HCT116 (cell line): ENCODE data around the gene FOXR1. TPM values are rescaled to one million over a fixed set of nuclear protein-coding genes. Genes with fewer than 3 reads are reported as not detected.

Source experiments
- ATAC-seq: fragments of 200-7000 bp; cut with Tn5 transposase; 2 replicates; pipeline ENCODE4 v1.9.1; 2020; ENCODE audit warnings: mild to moderate bottlenecking, moderate library complexity
- BruUV-seq: library from RNA; stranded (reverse); fragments of 400-500 nt; replicated peaks from 2 replicates; lab custom pipeline; 2021; lab: Mats Ljungman, UMichigan
- CTCF ChIA-PET: fragments of 300-600 bp; sonication (Branson Sonifier 250); formaldehyde crosslinking; loops from one replicate; lab custom pipeline; 2021; ENCODE audit warnings: antibody characterized with exemption; lab: Charles Lee
- POLR2A ChIA-PET: fragments of 300-600, 350-600 bp; sonication (Branson Sonifier 250); formaldehyde crosslinking; loops from one replicate; lab custom pipeline; 2021; ENCODE audit warnings: antibody characterized with exemption; lab: Charles Lee
- RAD21 ChIA-PET, 2 experiments: fragments of 300-600 bp; sonication (Branson Sonifier 250); formaldehyde crosslinking; loops; one replicate each; lab custom pipeline; 2023; ENCODE audit warnings: low total read pairs in 2 of 2; ENCODE audit not compliant: uncharacterized antibody in 2 of 2, unreplicated experiment in 2 of 2, low non-redundant PET in 1 of 2; lab: Charles Lee
- DNase-seq: peaks from one replicate; pipeline ENCODE4 v3.0.0-alpha.2; 2010; ENCODE audit warnings: low read depth, low spot score
- H2AFZ ChIP-seq: fragments of 200-600 bp; shearing (Covaris generic), sonication (generic); 2 replicates; pipeline ENCODE4 v1.6.1; 2017; ENCODE audit warnings: low read depth, mixed run types, mixed read lengths, antibody characterized with exemption, low read length; ENCODE audit not compliant: poor library complexity, severe bottlenecking
- H3K27ac ChIP-seq: 2 replicates; pipeline ENCODE4 v1.5.1; 2012; ENCODE audit warnings: low read depth, low read length
- H3K27me3 ChIP-seq: fragments of 200-600 bp; sonication (generic); 2 replicates; pipeline ENCODE4 v1.6.1; 2016; ENCODE audit warnings: mixed run types, low read length, mixed read lengths; ENCODE audit not compliant: insufficient read depth
- H3K36me3 ChIP-seq, 2 experiments: fragments of 200-500 bp in 1 of 2; fragments of 200-600 bp in 1 of 2; sonication (Bioruptor generic) in 1 of 2; sonication (generic) in 1 of 2; 2 replicates each; pipeline versions ENCODE4 v1.5.1 to v1.6.1; 2014 to 2016; ENCODE audit warnings: low read length in 2 of 2, inconsistent platforms in 1 of 2, mixed read lengths in 1 of 2, mixed run types in 1 of 2; ENCODE audit not compliant: insufficient read depth in 2 of 2, control insufficient read depth in 1 of 2
- H3K4me1 ChIP-seq, 2 experiments: fragments of 200-600 bp in 1 of 2; sonication (generic) in 1 of 2; 2 replicates each; pipeline versions ENCODE4 v1.5.1 to v1.6.1; 2012 to 2017; ENCODE audit warnings: low read length in 2 of 2, inconsistent platforms in 1 of 2, mild to moderate bottlenecking in 1 of 2, mixed read lengths in 1 of 2, mixed run types in 1 of 2, moderate library complexity in 1 of 2; ENCODE audit not compliant: insufficient read depth in 2 of 2, control insufficient read depth in 1 of 2
- H3K4me2 ChIP-seq: fragments of 200-600 bp; sonication (generic); 2 replicates; pipeline ENCODE4 v1.6.1; 2017; ENCODE audit warnings: mixed run types, low read length, mixed read lengths
- H3K4me3 ChIP-seq, 2 experiments: fragments of 200-600 bp in 1 of 2; sonication (generic) in 1 of 2; replicated peaks in 1 of 2; 2 replicates each; pipeline ENCODE4 v1.5.1; 2011 to 2016; ENCODE audit warnings: low read length in 2 of 2, control low read depth in 1 of 2, low read depth in 1 of 2, mild to moderate bottlenecking in 1 of 2, mixed read lengths in 1 of 2, mixed run types in 1 of 2
- H3K79me2 ChIP-seq: fragments of 200-600 bp; sonication (generic); 2 replicates; pipeline ENCODE4 v1.6.1; 2017; ENCODE audit warnings: mild to moderate bottlenecking, mixed run types, low read length, moderate library complexity, mixed read lengths; ENCODE audit not compliant: insufficient read depth
- H3K9ac ChIP-seq: fragments of 200-600 bp; sonication (generic); 2 replicates; pipeline ENCODE4 v1.6.1; 2016; ENCODE audit warnings: low read length, mixed read lengths
- H3K9me2 ChIP-seq: fragments of 200-600 bp; sonication (generic), shearing (Covaris generic); 2 replicates; pipeline ENCODE4 v1.6.1; 2017; ENCODE audit warnings: mixed run types, mild to moderate bottlenecking, moderate library complexity; ENCODE audit not compliant: insufficient read depth
- H3K9me3 ChIP-seq, 2 experiments: fragments of 200-500 bp in 1 of 2; fragments of 200-600 bp in 1 of 2; sonication (Bioruptor generic) in 1 of 2; sonication (generic) in 1 of 2; 2 replicates each; pipeline ENCODE4 v1.6.1; 2014 to 2017; ENCODE audit warnings: low read length in 2 of 2, mixed read lengths in 2 of 2, inconsistent platforms in 1 of 2, low read depth in 1 of 2, mild to moderate bottlenecking in 1 of 2, mixed run types in 1 of 2, moderate library complexity in 1 of 2; ENCODE audit not compliant: control insufficient read depth in 1 of 2, insufficient read depth in 1 of 2
- H4K20me1 ChIP-seq: fragments of 200-600 bp; sonication (generic), shearing (Covaris generic); 2 replicates; pipeline ENCODE4 v1.6.1; 2017; ENCODE audit warnings: mixed run types, mild to moderate bottlenecking, moderate library complexity; ENCODE audit not compliant: insufficient read depth
- CBX3 ChIP-seq: IDR thresholded peaks from 2 replicates; pipeline ENCODE4 v1.6.1; 2012; ENCODE audit warnings: low read depth
- CEBPB ChIP-seq: IDR thresholded peaks from 2 replicates; pipeline ENCODE4 v1.6.1; 2012; ENCODE audit warnings: low read depth
- EGR1 ChIP-seq: IDR thresholded peaks from 2 replicates; pipeline ENCODE4 v1.6.1; 2012; ENCODE audit warnings: low read depth
- ELF1 ChIP-seq: IDR thresholded peaks from 2 replicates; pipeline ENCODE4 v1.6.1; 2012; ENCODE audit warnings: low read depth, borderline replicate concordance
- FOSL1 ChIP-seq: IDR thresholded peaks from 2 replicates; pipeline ENCODE4 v1.6.1; 2012; ENCODE audit warnings: low read depth
- JUND ChIP-seq: IDR thresholded peaks from 2 replicates; pipeline ENCODE4 v1.6.1; 2012
- POLR2A ChIP-seq: IDR thresholded peaks from 2 replicates; pipeline ENCODE4 v1.7.0; 2011; ENCODE audit warnings: borderline replicate concordance; ENCODE audit not compliant: insufficient read depth, insufficient read length; ENCODE audit errors: extremely low read depth
- POLR2AphosphoS5 ChIP-seq: IDR thresholded peaks from 2 replicates; pipeline ENCODE4 v1.6.1; 2011; ENCODE audit warnings: mild to moderate bottlenecking, low read depth, low read length, moderate library complexity
- SIN3A ChIP-seq: IDR thresholded peaks from 2 replicates; pipeline ENCODE4 v1.6.1; 2012; ENCODE audit warnings: low read depth
- SP1 ChIP-seq: IDR thresholded peaks from 2 replicates; pipeline ENCODE4 v1.6.1; 2012; ENCODE audit warnings: low read depth
- SRF ChIP-seq: IDR thresholded peaks from 2 replicates; pipeline ENCODE4 v1.6.1; 2012; ENCODE audit warnings: low read depth
- ZFX ChIP-seq: fragments of 450-650 bp; IDR thresholded peaks from 2 replicates; pipeline ENCODE4 v1.6.1; 2017
- ZNF274 ChIP-seq: fragments of 200-500 bp; sonication (Bioruptor generic); IDR thresholded peaks from 2 replicates; pipeline ENCODE4 v1.6.1; 2014; ENCODE audit warnings: mild to moderate bottlenecking, low read depth, low read length, inconsistent platforms
- intact Hi-C: fragments of 100-400 bp; cut with micrococcal nuclease; formaldehyde crosslinking; loops from 2 replicates; pipeline ENCODE4 v1.10.0; 2022
- total RNA-seq: library from RNA; stranded (reverse); gene quantifications from one replicate; pipeline ENCODE4 v1.2.1, GENCODE V29; 2021; ENCODE audit not compliant: unreplicated experiment
- TF ChIP-seq, protein P1 (sequence below): IDR thresholded peaks from 2 replicates; pipeline ENCODE4 v1.6.1; 2012
- TF ChIP-seq, protein P2 (sequence below), 3 experiments: fragments of 200-600 bp in 1 of 3; sonication (generic) in 1 of 3; IDR thresholded peaks in 2 of 3; conservative IDR thresholded peaks in 1 of 3; 2 replicates each; pipeline ENCODE4 v1.5.1; 2012 to 2017; ENCODE audit warnings: low read depth in 2 of 3, low read length in 2 of 3, antibody characterized with exemption in 1 of 3, borderline replicate concordance in 1 of 3, control low read depth in 1 of 3, mild to moderate bottlenecking in 1 of 3, mixed read lengths in 1 of 3, mixed run types in 1 of 3, moderate library complexity in 1 of 3; ENCODE audit not compliant: insufficient read depth in 1 of 3
- TF ChIP-seq, protein P3 (sequence below): IDR thresholded peaks from 2 replicates; pipeline ENCODE4 v1.6.1; 2012; ENCODE audit warnings: low read depth

Gene FOXR1
- total RNA-seq, 1 experiment from 2014 or later = not detected

DNA sequence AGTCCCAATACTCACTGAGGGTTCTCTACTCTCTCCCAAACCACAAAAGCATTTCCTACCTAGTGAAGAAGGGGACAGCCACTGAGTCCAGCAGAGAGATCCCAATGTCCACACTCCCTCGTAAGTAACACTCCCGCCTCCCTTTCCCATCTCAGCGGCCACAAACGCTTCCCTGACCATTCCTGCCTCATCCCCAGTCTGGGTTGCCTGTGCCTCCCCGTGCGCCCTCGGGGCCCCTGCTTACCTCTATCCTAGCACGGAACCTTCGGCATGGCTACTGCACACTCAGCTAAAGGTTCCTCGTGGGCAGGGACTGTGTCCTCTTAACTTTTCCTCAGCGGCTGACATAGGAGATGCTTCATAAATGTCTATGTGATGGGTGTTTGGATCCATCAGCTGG, 14.0 kb upstream of the FOXR1 start:
- ChIA-PET RAD21 (interaction anchor here in 1 of 2 experiments (0.6 kb wide), 1 partner anchor 268 kb away, joined by 3 read pairs; no protein-coding TSS in a partner anchor), POLR2A (interaction anchor here (0.7 to 1.6 kb wide), 2 partner anchors 29 to 48 kb away, joined by 4 to 5 read pairs; no protein-coding TSS in a partner anchor), CTCF (interaction anchor here (0.8 to 4.4 kb wide), 6 partner anchors 15 to 268 kb away, joined by 3 to 28 read pairs (median 5); partner anchors contain the start of gene DDX6)
- H3K4me2 ChIP-seq = no peak overlapping the region
- intact Hi-C loops = loop anchor here (2.0 to 5.0 kb wide), 2 partner anchors 27 to 360 kb away; no protein-coding TSS in a partner anchor
- H4K20me1 ChIP-seq = no peaks in the 10 kb centered on the region
- H3K9ac ChIP-seq = no peak overlapping the region
- TF ChIP-seq POLR2AphosphoS5 (no peak), SIN3A (no peak), FOSL1 (no peak)
- TF ChIP-seq, protein P1, sequence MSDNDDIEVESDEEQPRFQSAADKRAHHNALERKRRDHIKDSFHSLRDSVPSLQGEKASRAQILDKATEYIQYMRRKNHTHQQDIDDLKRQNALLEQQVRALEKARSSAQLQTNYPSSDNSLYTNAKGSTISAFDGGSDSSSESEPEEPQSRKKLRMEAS = no peak
- H3K4me3 ChIP-seq = no peak overlapping the region
- no peaks in the 10 kb centered on the region for H3K27me3 ChIP-seq
- H3K9me3 ChIP-seq = no peaks in the 10 kb centered on the region
- ATAC-seq (no peak), DNase-seq (no peak)
- no peaks in the 10 kb centered on the region for H3K36me3 ChIP-seq
- no TSS peak for BruUV-seq
- H3K27ac ChIP-seq = no peak overlapping the region
- H3K4me1 ChIP-seq = peaks cover 0 to 18% of the 10 kb centered on the region in 2 experiments; a peak in 2 of 4 replicates
- no peaks in the 10 kb centered on the region for H3K9me2 ChIP-seq
- no peak overlapping the region for H2AFZ ChIP-seq
- no peaks in the 10 kb centered on the region for H3K79me2 ChIP-seq

DNA sequence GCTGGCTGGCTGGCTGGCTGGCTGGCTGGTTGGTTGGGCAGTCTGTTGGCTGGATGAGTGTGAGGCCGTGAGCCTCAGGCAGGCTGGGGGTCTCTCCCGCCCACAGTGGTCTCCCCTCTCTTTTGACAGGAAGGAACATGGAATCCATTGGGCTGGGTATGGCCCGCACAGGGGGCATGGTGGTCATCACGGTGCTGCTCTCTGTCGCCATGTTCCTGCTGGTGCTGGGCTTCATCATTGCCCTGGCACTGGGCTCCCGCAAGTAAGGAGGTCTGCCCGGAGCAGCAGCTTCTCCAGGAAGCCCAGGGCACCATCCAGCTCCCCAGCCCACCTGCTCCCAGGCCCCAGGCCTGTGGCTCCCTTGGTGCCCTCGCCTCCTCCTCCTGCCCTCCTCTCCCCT, 13.6 kb upstream of the FOXR1 start:
- H3K9ac ChIP-seq = no peak overlapping the region
- no peaks in the 10 kb centered on the region for H4K20me1 ChIP-seq
- H3K27me3 ChIP-seq = no peaks in the 10 kb centered on the region
- intact Hi-C loops = loop anchor here (2.0 to 5.0 kb wide), 2 partner anchors 27 to 361 kb away; no protein-coding TSS in a partner anchor
- H3K4me1 ChIP-seq = peaks cover 0 to 18% of the 10 kb centered on the region in 2 experiments; a peak in 2 of 4 replicates
- H3K79me2 ChIP-seq = no peaks in the 10 kb centered on the region
- RAD21 ChIA-PET = no interaction called here
- CTCF ChIA-PET = interaction anchor here (1.2 to 4.4 kb wide), 3 partner anchors 16 to 268 kb away, joined by 4 to 28 read pairs (median 5); no protein-coding TSS in a partner anchor
- no peak for ATAC-seq
- H3K27ac ChIP-seq = no peak overlapping the region
- H3K4me2 ChIP-seq = no peak overlapping the region
- no peaks in the 10 kb centered on the region for H3K9me2 ChIP-seq
- no peak for DNase-seq
- no peaks in the 10 kb centered on the region for H3K36me3 ChIP-seq
- H3K4me3 ChIP-seq = no peak overlapping the region
- H2AFZ ChIP-seq = no peak overlapping the region
- H3K9me3 ChIP-seq = no peaks in the 10 kb centered on the region
- no TSS peak for BruUV-seq
- POLR2A ChIA-PET = interaction anchor here (0.7 to 1.5 kb wide), 2 partner anchors 10 to 29 kb away, joined by 4 read pairs; no protein-coding TSS in a partner anchor
- TF ChIP-seq SRF (no peak), CEBPB (no peak), EGR1 (no peak), ELF1 (no peak), JUND (no peak), CBX3 (no peak), SP1 (no peak), ZFX (no peak), POLR2A (no peak), ZNF274 (no peak)
- TF ChIP-seq, protein P2, sequence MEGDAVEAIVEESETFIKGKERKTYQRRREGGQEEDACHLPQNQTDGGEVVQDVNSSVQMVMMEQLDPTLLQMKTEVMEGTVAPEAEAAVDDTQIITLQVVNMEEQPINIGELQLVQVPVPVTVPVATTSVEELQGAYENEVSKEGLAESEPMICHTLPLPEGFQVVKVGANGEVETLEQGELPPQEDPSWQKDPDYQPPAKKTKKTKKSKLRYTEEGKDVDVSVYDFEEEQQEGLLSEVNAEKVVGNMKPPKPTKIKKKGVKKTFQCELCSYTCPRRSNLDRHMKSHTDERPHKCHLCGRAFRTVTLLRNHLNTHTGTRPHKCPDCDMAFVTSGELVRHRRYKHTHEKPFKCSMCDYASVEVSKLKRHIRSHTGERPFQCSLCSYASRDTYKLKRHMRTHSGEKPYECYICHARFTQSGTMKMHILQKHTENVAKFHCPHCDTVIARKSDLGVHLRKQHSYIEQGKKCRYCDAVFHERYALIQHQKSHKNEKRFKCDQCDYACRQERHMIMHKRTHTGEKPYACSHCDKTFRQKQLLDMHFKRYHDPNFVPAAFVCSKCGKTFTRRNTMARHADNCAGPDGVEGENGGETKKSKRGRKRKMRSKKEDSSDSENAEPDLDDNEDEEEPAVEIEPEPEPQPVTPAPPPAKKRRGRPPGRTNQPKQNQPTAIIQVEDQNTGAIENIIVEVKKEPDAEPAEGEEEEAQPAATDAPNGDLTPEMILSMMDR (IDR thresholded peaks at IDR 0.05 in 2 of 3, conservative IDR thresholded peaks at IDR 0.05 in 1 of 3; ENCODE audit: borderline replicate concordance in 1 of 3, insufficient read depth in 1 of 3, low read depth in 2 of 3, low read length in 2 of 3) = no peak
- TF ChIP-seq, protein P1 = no peak
- TF ChIP-seq, protein P3, sequence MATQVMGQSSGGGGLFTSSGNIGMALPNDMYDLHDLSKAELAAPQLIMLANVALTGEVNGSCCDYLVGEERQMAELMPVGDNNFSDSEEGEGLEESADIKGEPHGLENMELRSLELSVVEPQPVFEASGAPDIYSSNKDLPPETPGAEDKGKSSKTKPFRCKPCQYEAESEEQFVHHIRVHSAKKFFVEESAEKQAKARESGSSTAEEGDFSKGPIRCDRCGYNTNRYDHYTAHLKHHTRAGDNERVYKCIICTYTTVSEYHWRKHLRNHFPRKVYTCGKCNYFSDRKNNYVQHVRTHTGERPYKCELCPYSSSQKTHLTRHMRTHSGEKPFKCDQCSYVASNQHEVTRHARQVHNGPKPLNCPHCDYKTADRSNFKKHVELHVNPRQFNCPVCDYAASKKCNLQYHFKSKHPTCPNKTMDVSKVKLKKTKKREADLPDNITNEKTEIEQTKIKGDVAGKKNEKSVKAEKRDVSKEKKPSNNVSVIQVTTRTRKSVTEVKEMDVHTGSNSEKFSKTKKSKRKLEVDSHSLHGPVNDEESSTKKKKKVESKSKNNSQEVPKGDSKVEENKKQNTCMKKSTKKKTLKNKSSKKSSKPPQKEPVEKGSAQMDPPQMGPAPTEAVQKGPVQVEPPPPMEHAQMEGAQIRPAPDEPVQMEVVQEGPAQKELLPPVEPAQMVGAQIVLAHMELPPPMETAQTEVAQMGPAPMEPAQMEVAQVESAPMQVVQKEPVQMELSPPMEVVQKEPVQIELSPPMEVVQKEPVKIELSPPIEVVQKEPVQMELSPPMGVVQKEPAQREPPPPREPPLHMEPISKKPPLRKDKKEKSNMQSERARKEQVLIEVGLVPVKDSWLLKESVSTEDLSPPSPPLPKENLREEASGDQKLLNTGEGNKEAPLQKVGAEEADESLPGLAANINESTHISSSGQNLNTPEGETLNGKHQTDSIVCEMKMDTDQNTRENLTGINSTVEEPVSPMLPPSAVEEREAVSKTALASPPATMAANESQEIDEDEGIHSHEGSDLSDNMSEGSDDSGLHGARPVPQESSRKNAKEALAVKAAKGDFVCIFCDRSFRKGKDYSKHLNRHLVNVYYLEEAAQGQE = no peak
